Measurements from ENCODE around the gene HYCC2.
A peak's percentile ranks its signal among the peaks of the same experiment; 100 is the strongest.
"Not testable (repeated sequence)": the region's sequence is repeated elsewhere in the genome, so short reads cannot be mapped to it uniquely, and the experiment has no call there.

Gene HYCC2

GRCh38 chr2:201071479-201072200 lies at the start of gene HYCC2, which contains the start of gene NDUFB3:
Gene HYCC2 (minus strand): TSS chr2:201071671. CDS start chr2:201024009, 47,662 bp downstream.
Gene NDUFB3 (plus strand): TSS chr2:201072001. CDS start chr2:201078883, 6,882 bp downstream.
- DNase-seq (ENCODE audit: low read depth in 2 of 2), result peak; percentile 79 to 86

- DNase-seq (ENCODE audit: low read depth in 2 of 2), result no peak
These were observed 47.7 kb upstream of the HYCC2 start for GRCh38 chr2:201118961-201119854.

GRCh38 chr2:201118121-201118960 lies 46.9 kb upstream of the HYCC2 start:
- DNase-seq (ENCODE audit: low read depth in 2 of 2), result peak; percentile 77 to 86

GRCh38 chr2:201117735-201118094 lies 46.2 kb upstream of the HYCC2 start:
- DNase-seq (ENCODE audit: low read depth in 2 of 2), result not testable (repeated sequence)

GRCh38 chr2:201116959-201117734 lies 45.7 kb upstream of the HYCC2 start:
- DNase-seq (ENCODE audit: low read depth in 2 of 2), result no peak

- DNase-seq (ENCODE audit: low read depth in 2 of 2), result peak; percentile 76 to 80
These were observed 44.9 kb upstream of the HYCC2 start, which contains the start of gene CFLAR for GRCh38 chr2:201116115-201116958. Gene CFLAR (plus strand): TSS chr2:201116164. CDS start chr2:201129866, 13,702 bp downstream.

- DNase-seq (ENCODE audit: low read depth in 2 of 2), result no peak
These were observed 43.4 kb upstream of the HYCC2 start for GRCh38 chr2:201114846-201115245.

GRCh38 chr2:201114350-201114749 lies 42.9 kb upstream of the HYCC2 start:
- DNase-seq (ENCODE audit: low read depth in 2 of 2), result no peak

GRCh38 chr2:201111096-201111495 lies 39.6 kb upstream of the HYCC2 start:
- DNase-seq (ENCODE audit: low read depth in 2 of 2), result no peak

GRCh38 chr2:201110615-201111014 lies 39.1 kb upstream of the HYCC2 start:
- DNase-seq (ENCODE audit: low read depth in 2 of 2), result no peak

- DNase-seq (ENCODE audit: low read depth in 2 of 2), result no peak
These were observed 37.7 kb upstream of the HYCC2 start for GRCh38 chr2:201109186-201109585.

GRCh38 chr2:201108341-201108740 lies 36.9 kb upstream of the HYCC2 start:
- DNase-seq (ENCODE audit: low read depth in 2 of 2), result no peak

GRCh38 chr2:201107624-201108023 lies 36.2 kb upstream of the HYCC2 start:
- no peak for DNase-seq (ENCODE audit: low read depth in 2 of 2)

- no peak for DNase-seq (ENCODE audit: low read depth in 2 of 2)
These were observed 34.3 kb upstream of the HYCC2 start for GRCh38 chr2:201105759-201106158.

GRCh38 chr2:201100497-201100896 lies 29.0 kb upstream of the HYCC2 start:
- DNase-seq (ENCODE audit: low read depth in 2 of 2), result no peak

GRCh38 chr2:201093573-201093972 lies 22.1 kb upstream of the HYCC2 start:
- DNase-seq (ENCODE audit: low read depth in 2 of 2), result no peak

- DNase-seq (ENCODE audit: low read depth in 2 of 2), result no peak
These were observed 19.1 kb upstream of the HYCC2 start for GRCh38 chr2:201090574-201090973.

- no peak for DNase-seq (ENCODE audit: low read depth in 2 of 2)
These were observed 13.4 kb upstream of the HYCC2 start for GRCh38 chr2:201084863-201085262.

- no peak for DNase-seq (ENCODE audit: low read depth in 2 of 2)
These were observed 3.5 kb upstream of the HYCC2 start for GRCh38 chr2:201074996-201075395.

GRCh38 chr2:201073071-201073470 lies 1.6 kb upstream of the HYCC2 start:
- no peak for DNase-seq (ENCODE audit: low read depth in 2 of 2)
